HG02798 (cell line): Measurements from ENCODE around the gene ZFP36L1.

ENCODE experiments used
- ATAC-seq: cut with Tn5 transposase; IDR thresholded peaks from one replicate; pipeline ENCODE4 v1.9.1; 2021; ENCODE audit warnings: mild to moderate bottlenecking; ENCODE audit not compliant: unreplicated experiment, poor library complexity

Gene ZFP36L1

GRCh38 chr14:68747393-68747792 is 45.5 kb downstream of the ZFP36L1 start:
- no peak for ATAC-seq

GRCh38 chr14:68744613-68745012 is 48.3 kb downstream of the ZFP36L1 start:
- no peak for ATAC-seq

GRCh38 chr14:68741839-68742470 is 50.9 kb downstream of the ZFP36L1 start:
- ATAC-seq, result peak; percentile 80

GRCh38 chr14:68741477-68741791 is 51.4 kb downstream of the ZFP36L1 start:
- no peak for ATAC-seq

GRCh38 chr14:68740788-68741476 is 51.9 kb downstream of the ZFP36L1 start:
- no peak for ATAC-seq

GRCh38 chr14:68739701-68740100 is 53.2 kb downstream of the ZFP36L1 start:
- ATAC-seq, result no peak

- no peak for ATAC-seq
Measured at GRCh38 chr14:68738559-68738958, 54.3 kb downstream of the ZFP36L1 start.
